Esophagus muscularis mucosa (tissue), 4 donors: ENCODE results near the gene IFNA6. TPM values are rescaled to one million over a fixed set of nuclear protein-coding genes. Genes with fewer than 3 reads are reported as not detected.

ENCODE experiments used
- DNase-seq: peaks from one replicate; pipeline ENCODE4 v3.0.0-alpha.2; 2017; ENCODE audit errors: extremely low spot score
- H3K27ac ChIP-seq, 4 donors: fragments of 200-600 bp; sonication (generic); replicated peaks in 1 of 4; 1 replicate in 3 of 4; 2 replicates in 1 of 4; pipeline ENCODE4 v1.5.1; 2016 to 2019; ENCODE audit warnings: mild to moderate bottlenecking in 1 of 4
- H3K27me3 ChIP-seq, 4 donors: fragments of 200-600 bp; sonication (generic); one replicate each; pipeline versions ENCODE4 v1.5.1 to v1.6.0; 2016 to 2019
- H3K36me3 ChIP-seq, 4 donors: fragments of 200-600 bp; sonication (generic); one replicate each; pipeline ENCODE4 v1.5.1; 2016 to 2019
- H3K4me1 ChIP-seq, 4 donors: fragments of 200-600 bp; sonication (generic); one replicate each; pipeline ENCODE4 v1.5.1; 2016 to 2019
- H3K4me3 ChIP-seq, 4 donors: fragments of 200-600 bp; sonication (generic); 1 replicate in 2 of 4; 2 replicates in 2 of 4; pipeline ENCODE4 v1.5.1; 2016 to 2019; ENCODE audit warnings: mild to moderate bottlenecking in 4 of 4, moderate library complexity in 1 of 4
- H3K9me3 ChIP-seq, 4 donors: fragments of 200-600 bp; sonication (generic); 1 replicate in 3 of 4; 2 replicates in 1 of 4; pipeline ENCODE4 v1.5.1; 2016 to 2019
- CTCF ChIP-seq, 3 experiments: fragments of 200-600 bp in 2 of 3; fragments of 450-650 bp in 1 of 3; sonication (generic) in 2 of 3; IDR thresholded peaks; one replicate each; pipeline ENCODE4 v1.5.1; 2017 to 2019; ENCODE audit warnings: antibody characterized with exemption in 3 of 3, mild to moderate bottlenecking in 2 of 3, moderate library complexity in 1 of 3
- EP300 ChIP-seq: sonication (generic); formaldehyde crosslinking; IDR thresholded peaks from one replicate; pipeline ENCODE4 v1.6.1; 2017; ENCODE audit warnings: antibody characterized with exemption
- POLR2A ChIP-seq: fragments of 450-650 bp; IDR thresholded peaks from one replicate; pipeline ENCODE4 v1.6.1; 2017; ENCODE audit warnings: antibody characterized with exemption, moderate library complexity, mild to moderate bottlenecking, low read depth
- POLR2AphosphoS5 ChIP-seq, 2 donors: sonication (generic); formaldehyde crosslinking; IDR thresholded peaks; one replicate each; pipeline ENCODE4 v1.6.1; 2017; ENCODE audit warnings: antibody characterized with exemption in 2 of 2
- WGBS: methylation state at CpG from one replicate; pipeline ENCODE4 v1.1.5; 2018; 5-methylcytosine and 5-hydroxymethylcytosine counted together
- intact Hi-C: fragments of 100-400 bp; cut with DNase I; formaldehyde crosslinking; loops from one replicate; pipeline ENCODE4 v1.15.1; 2023
- total RNA-seq, 4 donors: library from RNA; depleted of rRNA; stranded (reverse); fragments of >200 nt; gene quantifications; one replicate each; pipeline versions ENCODE4 v1.1.0 to v1.2.1, GENCODE V29; 2016

Gene IFNA6
- total RNA-seq, 4 donors from 2014 or later: not detected

DNA sequence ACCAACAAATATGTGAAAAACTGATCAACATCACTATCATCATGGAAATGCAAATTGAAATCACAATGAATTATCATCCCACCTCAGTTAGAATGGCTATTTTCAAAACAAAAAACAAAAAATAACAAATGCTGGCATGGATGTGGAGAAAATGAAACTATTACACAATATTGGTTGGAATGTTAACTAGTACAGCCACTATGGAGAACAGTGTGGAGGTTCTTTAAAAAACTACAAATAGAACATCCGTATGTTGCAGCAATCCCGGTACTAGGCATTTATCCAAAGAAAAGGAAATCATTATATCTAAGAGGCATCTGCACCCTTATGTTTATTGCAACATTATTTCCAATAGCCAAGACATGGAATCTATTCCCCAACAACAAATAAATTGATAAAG is 36.5 kb downstream of the IFNA6 start:
- Histone ChIP-seq H3K27me3 (no peaks in the 10 kb centered on the region), H3K9me3 (no peaks in the 10 kb centered on the region), H3K4me3 (no peak overlapping the region), H3K4me1 (peaks cover 7 to 26% (median 21%) of the 10 kb centered on the region in 4 donors), H3K36me3 (no peaks in the 10 kb centered on the region), H3K27ac (no peak overlapping the region)
- no peak for DNase-seq
- no peak for TF ChIP-seq CTCF (IDR thresholded peaks at IDR 0.05)
- TF ChIP-seq POLR2A: no peak
- TF ChIP-seq POLR2AphosphoS5 (IDR thresholded peaks at IDR 0.05): no peak
- no peak for TF ChIP-seq EP300
- intact Hi-C loops: no loop called here
- 85% methylated on average over 2 of the region's 2 CpGs for WGBS

GRCh38 chr9:21311889-21312288 is 38.8 kb downstream of the IFNA6 start:
- Histone ChIP-seq H3K36me3 (no peaks in the 10 kb centered on the region), H3K9me3 (no peaks in the 10 kb centered on the region), H3K27me3 (no peaks in the 10 kb centered on the region), H3K4me3 (no peak overlapping the region), H3K27ac (no peak overlapping the region), H3K4me1 (peaks cover 4 to 16% (median 14%) of the 10 kb centered on the region in 4 donors)
- intact Hi-C loops: no loop called here
- 82% methylated on average over 1 of the region's 1 CpG for WGBS
- TF ChIP-seq POLR2AphosphoS5 (IDR thresholded peaks at IDR 0.05): no peak
- TF ChIP-seq CTCF (IDR thresholded peaks at IDR 0.05): no peak
- TF ChIP-seq EP300: no peak
- TF ChIP-seq POLR2A: no peak
- no peak for DNase-seq

- no peak within 1 kb of the TSS for H3K27ac ChIP-seq
- no peak for TF ChIP-seq EP300
- no peak for TF ChIP-seq POLR2A
- TF ChIP-seq POLR2AphosphoS5 (IDR thresholded peaks at IDR 0.05): no peak
- no peak within 1 kb of the TSS for H3K4me3 ChIP-seq
- intact Hi-C loops: no loop called here
- H3K36me3 ChIP-seq: no peaks in the 10 kb centered on the region
- no peaks in the 10 kb centered on the region for H3K9me3 ChIP-seq
- H3K27me3 ChIP-seq: no peaks in the 10 kb centered on the region
- WGBS: 87% methylated on average over 2 of the region's 2 CpGs
- no peak for DNase-seq
- no peaks in the 10 kb centered on the region for H3K4me1 ChIP-seq
Observed at GRCh38 chr9:21305213-21305612, 45.5 kb downstream of the IFNA6 start, which contains the start of gene IFNA5. TSS of gene IFNA5 (minus strand) at chr9:21305313. CDS start at chr9:21305256, 57 bp downstream.

Other genes with a start within 250 kb of the IFNA6 start
- not detected for gene IFNW1, start 209.1 kb downstream of the IFNA6 start, total RNA-seq
- gene IFNA21, start 184.2 kb downstream of the IFNA6 start, total RNA-seq: not detected
- not detected for gene IFNA4, start 163.3 kb downstream of the IFNA6 start, total RNA-seq
- gene IFNA7, start 148.7 kb downstream of the IFNA6 start, total RNA-seq: not detected
- not detected for gene IFNA10, start 143.7 kb downstream of the IFNA6 start, total RNA-seq
- not detected for gene IFNA16, start 133.6 kb downstream of the IFNA6 start, total RNA-seq
- not detected for gene IFNA17, start 122.7 kb downstream of the IFNA6 start, total RNA-seq
- not detected for gene IFNA14, start 110.9 kb downstream of the IFNA6 start, total RNA-seq
- gene IFNA5, start 45.6 kb downstream of the IFNA6 start, total RNA-seq: not detected
- gene KLHL9, start 15.5 kb downstream of the IFNA6 start, total RNA-seq: 10 to 100 TPM; 19.2 to 22.8 (median 21.3) TPM
- gene IFNA13, start 17.2 kb upstream of the IFNA6 start, total RNA-seq: not detected
- gene IFNA2, start 34.5 kb upstream of the IFNA6 start, total RNA-seq: not detected
- gene IFNA8, start 58.2 kb upstream of the IFNA6 start, total RNA-seq: not detected
- not detected for gene IFNA1, start 89.6 kb upstream of the IFNA6 start, total RNA-seq
- not detected for gene IFNE, start 131.4 kb upstream of the IFNA6 start, total RNA-seq